DND-41 (cell line): ENCODE measurements around the gene SEZ6L2.
A peak's percentile ranks its signal among the peaks of the same experiment; 100 is the strongest.
"Not testable (repeated sequence)": the region's sequence is repeated elsewhere in the genome, so short reads cannot be mapped to it uniquely, and the experiment has no call there.

Source experiments
- ATAC-seq: fragments of 200-7000 bp; cut with Tn5 transposase; 3 replicates; pipeline ENCODE4 v1.9.1; 2021; ENCODE audit warnings: low read depth; ENCODE audit not compliant: insufficient read depth
- DNase-seq: peaks from one replicate; pipeline ENCODE4 v3.0.0-alpha.2; 2020
- H2AFZ ChIP-seq: 2 replicates; pipeline ENCODE4 v1.6.0; 2012; ENCODE audit warnings: low read depth, low read length
- H3K27ac ChIP-seq: 2 replicates; pipeline ENCODE4 v1.5.1; 2012; ENCODE audit warnings: low read length, inconsistent platforms
- H3K27me3 ChIP-seq: fragments of 200-600 bp; sonication (generic); 2 replicates; pipeline ENCODE4 v1.6.0; 2012; ENCODE audit warnings: low read length, mild to moderate bottlenecking, inconsistent platforms; ENCODE audit not compliant: insufficient read depth, poor library complexity
- H3K36me3 ChIP-seq: 2 replicates; pipeline ENCODE4 v1.5.1; 2012; ENCODE audit warnings: low read length, inconsistent platforms; ENCODE audit not compliant: insufficient read depth
- H3K4me1 ChIP-seq: 2 replicates; pipeline ENCODE4 v1.5.1; 2012; ENCODE audit warnings: mild to moderate bottlenecking, low read length; ENCODE audit not compliant: insufficient read depth
- H3K4me2 ChIP-seq: 2 replicates; pipeline ENCODE4 v1.6.0; 2012; ENCODE audit warnings: mild to moderate bottlenecking, moderate library complexity, low read length, inconsistent platforms; ENCODE audit not compliant: insufficient read depth
- H3K4me3 ChIP-seq, 2 experiments: fragments of 200-600 bp in 1 of 2; shearing (Covaris generic) in 1 of 2; 2 replicates each; pipeline ENCODE4 v1.5.1; 2012 to 2016; ENCODE audit warnings: inconsistent platforms in 2 of 2, low read length in 2 of 2, mild to moderate bottlenecking in 2 of 2, low read depth in 1 of 2, moderate library complexity in 1 of 2
- H3K79me2 ChIP-seq: 2 replicates; pipeline ENCODE4 v1.6.0; 2012; ENCODE audit warnings: low read length, inconsistent platforms; ENCODE audit not compliant: insufficient read depth
- H3K9ac ChIP-seq: 2 replicates; pipeline ENCODE4 v1.6.0; 2012; ENCODE audit warnings: low read depth, mild to moderate bottlenecking, inconsistent platforms, low read length, moderate library complexity
- H3K9me3 ChIP-seq: 2 replicates; pipeline ENCODE4 v1.5.1; 2012; ENCODE audit warnings: low read length, moderate library complexity, mild to moderate bottlenecking, inconsistent platforms; ENCODE audit not compliant: insufficient read depth, severe bottlenecking
- H4K20me1 ChIP-seq: 2 replicates; pipeline ENCODE4 v1.6.0; 2012; ENCODE audit warnings: low read length; ENCODE audit not compliant: insufficient read depth
- CTCF ChIP-seq: IDR thresholded peaks from 2 replicates; pipeline ENCODE4 v1.5.1; 2012; ENCODE audit warnings: borderline replicate concordance, low read length, moderate library complexity, mild to moderate bottlenecking; ENCODE audit not compliant: poor library complexity, severe bottlenecking; ENCODE audit errors: extremely low read depth
- EZH2 ChIP-seq: IDR thresholded peaks from 3 replicates; pipeline ENCODE4 v1.6.1; 2012; ENCODE audit warnings: borderline replicate concordance, low read depth, mild to moderate bottlenecking, moderate library complexity, low read length, inconsistent platforms; ENCODE audit not compliant: severe bottlenecking

SEZ6L2 gene

DNA sequence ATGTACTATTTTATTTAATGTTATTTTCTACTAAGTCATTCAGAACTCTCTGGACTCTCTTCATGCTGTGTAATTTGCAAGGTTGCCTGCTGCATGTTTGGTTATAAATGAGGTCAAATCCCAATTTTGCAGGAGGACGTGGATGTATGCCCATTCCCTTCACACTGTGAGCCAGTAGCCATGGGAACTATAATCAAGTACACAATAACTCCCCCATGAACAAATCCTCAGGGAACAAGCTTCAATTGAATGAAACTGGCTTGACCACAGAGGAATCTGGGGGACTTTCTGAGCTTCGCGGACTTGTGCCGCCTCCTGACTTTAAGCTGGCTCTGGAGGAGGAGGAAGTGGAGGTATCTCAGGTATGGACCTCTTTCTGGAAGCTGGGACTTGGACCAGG is 41.3 kb upstream of the SEZ6L2 start:
- H3K27ac ChIP-seq: no peak overlapping the region
- no peak overlapping the region for H2AFZ ChIP-seq
- TF ChIP-seq EZH2: no peak
- no peak for TF ChIP-seq CTCF
- H3K27me3 ChIP-seq: no peaks in the 10 kb centered on the region
- no peaks in the 10 kb centered on the region for H4K20me1 ChIP-seq
- H3K4me1 ChIP-seq: no peaks in the 10 kb centered on the region
- no peaks in the 10 kb centered on the region for H3K36me3 ChIP-seq
- H3K4me3 ChIP-seq: no peak overlapping the region
- no peak for DNase-seq
- no peak overlapping the region for H3K9ac ChIP-seq
- H3K4me2 ChIP-seq: no peak overlapping the region
- ATAC-seq: no peak
- H3K9me3 ChIP-seq: no peaks in the 10 kb centered on the region
- H3K79me2 ChIP-seq: no peaks in the 10 kb centered on the region

DNA sequence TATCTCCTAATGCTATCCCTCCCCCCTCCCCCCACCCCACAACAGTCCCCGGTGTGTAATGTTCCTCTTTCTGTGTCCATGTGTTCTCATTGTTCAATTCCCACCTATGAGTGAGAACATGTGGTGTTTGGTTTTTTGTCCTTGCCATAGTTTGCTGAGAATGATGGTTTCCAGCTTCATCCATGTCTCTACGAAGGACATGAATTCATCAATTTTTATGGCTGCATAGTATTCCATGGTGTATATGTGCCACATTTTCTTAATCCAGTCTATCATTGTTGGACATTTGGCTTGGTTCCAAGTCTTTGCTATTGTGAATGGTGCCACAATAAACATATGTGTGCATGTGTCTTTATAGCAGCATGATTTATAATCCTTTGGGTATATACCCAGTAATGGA is 32.4 kb upstream of the SEZ6L2 start:
- H3K4me1 ChIP-seq, H3K27ac ChIP-seq, H3K9me3 ChIP-seq, H3K27me3 ChIP-seq, DNase-seq, H3K4me3 ChIP-seq, H3K36me3 ChIP-seq, H3K4me2 ChIP-seq, H3K79me2 ChIP-seq, ATAC-seq, H4K20me1 ChIP-seq, H3K9ac ChIP-seq, H2AFZ ChIP-seq: not testable (repeated sequence)

- H3K4me2 ChIP-seq: peak overlapping the region; percentile 99
- TF ChIP-seq CTCF (no peak), EZH2 (no peak)
- peak overlapping the region; percentile 94; the same call in 1 of the 2 replicates for H3K27ac ChIP-seq
- H3K79me2 ChIP-seq: peaks cover 35% of the 10 kb centered on the region
- peaks cover 33% of the 10 kb centered on the region for H3K4me1 ChIP-seq
- H3K9me3 ChIP-seq: no peaks in the 10 kb centered on the region
- peak overlapping the region; percentile 89 for H3K9ac ChIP-seq
- H4K20me1 ChIP-seq: peaks cover 9% of the 10 kb centered on the region
- DNase-seq (no peak), ATAC-seq (no peak)
- peak overlapping the region in 1 of 2 experiments; percentile 100; a peak in 2 of 4 replicates for H3K4me3 ChIP-seq
- H2AFZ ChIP-seq: no peak overlapping the region
- H3K36me3 ChIP-seq: peaks cover 9% of the 10 kb centered on the region
- no peaks in the 10 kb centered on the region for H3K27me3 ChIP-seq
Observed at GRCh38 chr16:29927070-29927905, 27.9 kb upstream of the SEZ6L2 start.

DNA sequence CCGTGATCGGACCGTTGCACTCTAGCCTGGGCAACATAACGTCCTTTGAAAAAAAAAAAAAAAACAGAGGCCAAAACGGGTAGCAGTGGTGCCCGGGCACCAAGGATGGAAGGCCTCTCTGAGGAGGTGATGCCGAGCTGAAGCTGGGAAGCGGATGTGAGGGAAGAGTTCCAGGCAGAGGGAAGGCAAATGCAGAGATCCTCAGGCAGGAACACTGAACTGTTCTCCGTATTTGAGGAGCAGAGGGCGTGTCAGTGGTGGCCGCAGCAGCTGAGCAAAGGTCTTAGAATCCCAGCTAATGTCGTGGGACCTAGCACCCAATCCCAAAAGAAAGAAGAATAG is 27.3 kb upstream of the SEZ6L2 start:
- DNase-seq: no peak
- H3K36me3 ChIP-seq: peaks cover 15% of the 10 kb centered on the region
- H3K27ac ChIP-seq: peak overlapping the region; percentile 94
- peaks cover 36% of the 10 kb centered on the region for H3K79me2 ChIP-seq
- H4K20me1 ChIP-seq: peaks cover 9% of the 10 kb centered on the region
- ATAC-seq: no peak
- H3K4me2 ChIP-seq: peak overlapping the region; percentile 99
- H3K9me3 ChIP-seq: no peaks in the 10 kb centered on the region
- H3K9ac ChIP-seq: peak overlapping the region; percentile 89
- TF ChIP-seq CTCF (no peak), EZH2 (no peak)
- H2AFZ ChIP-seq: peak overlapping the region; percentile 99
- peaks cover 33% of the 10 kb centered on the region for H3K4me1 ChIP-seq
- H3K4me3 ChIP-seq: peak overlapping the region; percentile 98 to 100; a peak in 3 of 4 replicates
- no peaks in the 10 kb centered on the region for H3K27me3 ChIP-seq
